ENCODE data around the gene POLR2A. TPM values are rescaled to one million over a fixed set of nuclear protein-coding genes. Genes with fewer than 3 reads are reported as not detected.

POLR2A gene
- total RNA-seq, 2 experiments from 2014 or later, result 84.2 to 264 TPM

- POLR2A ChIA-PET, result no interaction called here
- no peaks in the 10 kb centered on the region for H3K9me2 ChIP-seq (ENCODE audit: insufficient read depth, low read length)
- peaks cover 15% of the 10 kb centered on the region for H3K4me1 ChIP-seq (ENCODE audit: insufficient read depth, low read length, poor library complexity, severe bottlenecking)
- TF ChIP-seq CTCF (conservative IDR thresholded peaks at IDR 0.05; ENCODE audit: low read length), result no peak
- TF ChIP-seq EZH2phosphoT487 (IDR thresholded peaks at IDR 0.05; ENCODE audit: borderline replicate concordance, low read depth, low read length), result no peak
- no peak overlapping the region for H2AFZ ChIP-seq (ENCODE audit: low read length)
- H3K27ac ChIP-seq (ENCODE audit: low read depth, low read length, poor library complexity, severe bottlenecking), result no peak overlapping the region
- no peak overlapping the region for H3K4me3 ChIP-seq (ENCODE audit: low read depth, low read length, poor library complexity, severe bottlenecking)
- CTCF ChIA-PET (ENCODE audit: unreplicated experiment), result interaction anchor here (0.6 kb wide), 1 partner anchor 209 kb away, joined by 4 read pairs; no protein-coding TSS in a partner anchor
- H3K36me3 ChIP-seq (ENCODE audit: insufficient read depth, low read length), result no peaks in the 10 kb centered on the region
- H3K79me2 ChIP-seq (ENCODE audit: insufficient read depth, low read depth, low read length), result no peaks in the 10 kb centered on the region
- no TSS peak for BruUV-seq (replicated peaks)
- DNase-seq (ENCODE audit: low spot score), result no peak
- H4K20me1 ChIP-seq (ENCODE audit: insufficient read depth, low read length), result no peaks in the 10 kb centered on the region
- no peaks in the 10 kb centered on the region for H3K9me3 ChIP-seq (ENCODE audit: low read length)
- H3K4me2 ChIP-seq (ENCODE audit: low read length), result no peak overlapping the region
- intact Hi-C loops (cut with micrococcal nuclease; ENCODE audit: unreplicated experiment), result no loop called here
Measured at GRCh38 chr17:7465597-7466275, 18.4 kb upstream of the POLR2A start.

- TF ChIP-seq CTCF (conservative IDR thresholded peaks at IDR 0.05; ENCODE audit: low read length) (no peak), EZH2phosphoT487 (IDR thresholded peaks at IDR 0.05; ENCODE audit: borderline replicate concordance, low read depth, low read length) (no peak)
- DNase-seq (ENCODE audit: low spot score), result no peak
- Histone ChIP-seq H2AFZ (ENCODE audit: low read length) (no peak overlapping the region), H3K27ac (ENCODE audit: low read depth, low read length, poor library complexity, severe bottlenecking) (no peak overlapping the region), H3K36me3 (ENCODE audit: insufficient read depth, low read length) (no peaks in the 10 kb centered on the region), H3K4me2 (ENCODE audit: low read length) (no peak overlapping the region), H3K9me2 (ENCODE audit: insufficient read depth, low read length) (no peaks in the 10 kb centered on the region), H4K20me1 (ENCODE audit: insufficient read depth, low read length) (no peaks in the 10 kb centered on the region), H3K79me2 (ENCODE audit: insufficient read depth, low read depth, low read length) (no peaks in the 10 kb centered on the region), H3K9me3 (ENCODE audit: low read length) (no peaks in the 10 kb centered on the region), H3K4me1 (ENCODE audit: insufficient read depth, low read length, poor library complexity, severe bottlenecking) (peaks cover 15% of the 10 kb centered on the region), H3K4me3 (ENCODE audit: low read depth, low read length, poor library complexity, severe bottlenecking) (no peak overlapping the region)
- intact Hi-C loops (cut with micrococcal nuclease; ENCODE audit: unreplicated experiment), result no loop called here
- no TSS peak for BruUV-seq (replicated peaks)
- ChIA-PET POLR2A (no interaction called here), CTCF (ENCODE audit: unreplicated experiment) (no interaction called here)
Measured at GRCh38 chr17:7466318-7466638, 17.9 kb upstream of the POLR2A start.

- intact Hi-C loops (cut with micrococcal nuclease; ENCODE audit: unreplicated experiment), result no loop called here
- ChIA-PET POLR2A (no interaction called here), CTCF (ENCODE audit: unreplicated experiment) (no interaction called here)
- 0 out of 2 replicates have a peak overlapping the region, but pooled peaks have one; percentile 37 for H3K4me2 ChIP-seq (ENCODE audit: low read length)
- H3K27ac ChIP-seq (ENCODE audit: low read depth, low read length, poor library complexity, severe bottlenecking), result no peak overlapping the region
- no peaks in the 10 kb centered on the region for H3K79me2 ChIP-seq (ENCODE audit: insufficient read depth, low read depth, low read length)
- no TSS peak for BruUV-seq (replicated peaks)
- H3K4me3 ChIP-seq (ENCODE audit: low read depth, low read length, poor library complexity, severe bottlenecking), result no peak overlapping the region
- 0 out of 2 replicates have a peak overlapping the region, but pooled peaks have one; percentile 5 for H2AFZ ChIP-seq (ENCODE audit: low read length)
- no peaks in the 10 kb centered on the region for H4K20me1 ChIP-seq (ENCODE audit: insufficient read depth, low read length)
- no peaks in the 10 kb centered on the region for H3K9me3 ChIP-seq (ENCODE audit: low read length)
- TF ChIP-seq CTCF (conservative IDR thresholded peaks at IDR 0.05; ENCODE audit: low read length) (no peak), EZH2phosphoT487 (IDR thresholded peaks at IDR 0.05; ENCODE audit: borderline replicate concordance, low read depth, low read length) (no peak)
- DNase-seq (ENCODE audit: low spot score), result no peak
- H3K9me2 ChIP-seq (ENCODE audit: insufficient read depth, low read length), result no peaks in the 10 kb centered on the region
- peaks cover 15% of the 10 kb centered on the region for H3K4me1 ChIP-seq (ENCODE audit: insufficient read depth, low read length, poor library complexity, severe bottlenecking)
- no peaks in the 10 kb centered on the region for H3K36me3 ChIP-seq (ENCODE audit: insufficient read depth, low read length)
Measured at GRCh38 chr17:7466639-7467341, 17.4 kb upstream of the POLR2A start.
